ENCODE measurements around the gene GFRA1.

Gene GFRA1

GRCh38 chr10:116207690-116208089 is 65.3 kb downstream of the GFRA1 start:
- TF ChIP-seq, protein P1, sequence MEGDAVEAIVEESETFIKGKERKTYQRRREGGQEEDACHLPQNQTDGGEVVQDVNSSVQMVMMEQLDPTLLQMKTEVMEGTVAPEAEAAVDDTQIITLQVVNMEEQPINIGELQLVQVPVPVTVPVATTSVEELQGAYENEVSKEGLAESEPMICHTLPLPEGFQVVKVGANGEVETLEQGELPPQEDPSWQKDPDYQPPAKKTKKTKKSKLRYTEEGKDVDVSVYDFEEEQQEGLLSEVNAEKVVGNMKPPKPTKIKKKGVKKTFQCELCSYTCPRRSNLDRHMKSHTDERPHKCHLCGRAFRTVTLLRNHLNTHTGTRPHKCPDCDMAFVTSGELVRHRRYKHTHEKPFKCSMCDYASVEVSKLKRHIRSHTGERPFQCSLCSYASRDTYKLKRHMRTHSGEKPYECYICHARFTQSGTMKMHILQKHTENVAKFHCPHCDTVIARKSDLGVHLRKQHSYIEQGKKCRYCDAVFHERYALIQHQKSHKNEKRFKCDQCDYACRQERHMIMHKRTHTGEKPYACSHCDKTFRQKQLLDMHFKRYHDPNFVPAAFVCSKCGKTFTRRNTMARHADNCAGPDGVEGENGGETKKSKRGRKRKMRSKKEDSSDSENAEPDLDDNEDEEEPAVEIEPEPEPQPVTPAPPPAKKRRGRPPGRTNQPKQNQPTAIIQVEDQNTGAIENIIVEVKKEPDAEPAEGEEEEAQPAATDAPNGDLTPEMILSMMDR (IDR thresholded peaks at IDR 0.05; ENCODE audit: insufficient read depth, low read length, poor library complexity, severe bottlenecking), result no peak
- no peak for TF ChIP-seq EZH2phosphoT487 (conservative IDR thresholded peaks at IDR 0.05; ENCODE audit: low read length)
- Histone ChIP-seq H2AFZ (ENCODE audit: low read depth, low read length, severe bottlenecking) (no peak overlapping the region), H3K4me2 (ENCODE audit: low read depth, low read length, poor library complexity, severe bottlenecking) (no peak overlapping the region), H4K20me1 (ENCODE audit: low read depth, low read length) (no peaks in the 10 kb centered on the region), H3K27ac (ENCODE audit: low read depth, low read length) (no peak overlapping the region), H3K36me3 (ENCODE audit: low read length) (no peaks in the 10 kb centered on the region), H3K9ac (ENCODE audit: low read length) (no peak overlapping the region), H3F3A (ENCODE audit: insufficient read depth) (no peaks in the 10 kb centered on the region), H3K79me2 (ENCODE audit: insufficient read depth, low read length) (no peaks in the 10 kb centered on the region), H3K27me3 (ENCODE audit: low read length) (no peaks in the 10 kb centered on the region), H3K4me3 (ENCODE audit: insufficient read depth, low read length, poor library complexity, severe bottlenecking) (no peak overlapping the region), H3K9me2 (replicated peaks; ENCODE audit: insufficient read depth, low read length) (no peaks in the 10 kb centered on the region), H3K9me3 (ENCODE audit: insufficient read depth, low read length) (no peaks in the 10 kb centered on the region)

DNA sequence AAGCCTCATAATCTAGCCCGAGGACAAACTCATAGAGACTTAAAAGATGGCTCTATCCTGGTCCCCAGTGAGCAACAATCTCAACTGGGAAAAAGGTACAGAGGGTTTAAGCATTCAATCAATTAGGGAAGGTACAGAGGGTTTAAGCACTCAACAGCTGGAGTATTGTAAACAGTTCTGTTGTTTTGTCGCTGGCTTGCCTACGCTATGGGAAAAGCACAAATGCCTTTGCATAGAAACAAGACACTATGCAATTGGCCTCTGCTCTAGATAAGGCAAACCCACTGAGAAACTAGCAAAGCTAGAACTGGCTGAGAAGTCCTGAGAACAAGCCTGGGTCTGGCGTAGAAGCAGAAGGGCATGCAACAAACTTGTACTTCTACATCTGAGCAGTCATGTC is 69.3 kb downstream of the GFRA1 start:
- H3K4me2 ChIP-seq (ENCODE audit: low read depth, low read length, poor library complexity, severe bottlenecking), result no peak overlapping the region
- no peak for TF ChIP-seq EZH2phosphoT487 (conservative IDR thresholded peaks at IDR 0.05; ENCODE audit: low read length)
- TF ChIP-seq, protein P1 (IDR thresholded peaks at IDR 0.05; ENCODE audit: insufficient read depth, low read length, poor library complexity, severe bottlenecking), result no peak
- no peak overlapping the region for H3K27ac ChIP-seq (ENCODE audit: low read depth, low read length)
- no peak overlapping the region for H2AFZ ChIP-seq (ENCODE audit: low read depth, low read length, severe bottlenecking)
- H3F3A ChIP-seq (ENCODE audit: insufficient read depth), result no peaks in the 10 kb centered on the region
- H3K27me3 ChIP-seq (ENCODE audit: low read length), result no peaks in the 10 kb centered on the region
- H3K79me2 ChIP-seq (ENCODE audit: insufficient read depth, low read length), result no peaks in the 10 kb centered on the region
- H3K9me2 ChIP-seq (replicated peaks; ENCODE audit: insufficient read depth, low read length), result no peaks in the 10 kb centered on the region
- H3K9me3 ChIP-seq (ENCODE audit: insufficient read depth, low read length), result no peaks in the 10 kb centered on the region
- H3K4me3 ChIP-seq (ENCODE audit: insufficient read depth, low read length, poor library complexity, severe bottlenecking), result no peak overlapping the region
- no peak overlapping the region for H3K9ac ChIP-seq (ENCODE audit: low read length)
- no peaks in the 10 kb centered on the region for H3K36me3 ChIP-seq (ENCODE audit: low read length)
- H4K20me1 ChIP-seq (ENCODE audit: low read depth, low read length), result no peaks in the 10 kb centered on the region

- H3K27me3 ChIP-seq (ENCODE audit: low read length), result no peaks in the 10 kb centered on the region
- no peaks in the 10 kb centered on the region for H3K9me2 ChIP-seq (replicated peaks; ENCODE audit: insufficient read depth, low read length)
- no peaks in the 10 kb centered on the region for H3F3A ChIP-seq (ENCODE audit: insufficient read depth)
- H3K27ac ChIP-seq (ENCODE audit: low read depth, low read length), result no peak overlapping the region
- H2AFZ ChIP-seq (ENCODE audit: low read depth, low read length, severe bottlenecking), result no peak overlapping the region
- no peak overlapping the region for H3K9ac ChIP-seq (ENCODE audit: low read length)
- H3K4me2 ChIP-seq (ENCODE audit: low read depth, low read length, poor library complexity, severe bottlenecking), result no peak overlapping the region
- no peaks in the 10 kb centered on the region for H3K36me3 ChIP-seq (ENCODE audit: low read length)
- H3K4me3 ChIP-seq (ENCODE audit: insufficient read depth, low read length, poor library complexity, severe bottlenecking), result no peak overlapping the region
- TF ChIP-seq EZH2phosphoT487 (conservative IDR thresholded peaks at IDR 0.05; ENCODE audit: low read length), result no peak
- TF ChIP-seq, protein P1 (IDR thresholded peaks at IDR 0.05; ENCODE audit: insufficient read depth, low read length, poor library complexity, severe bottlenecking), result no peak
- no peaks in the 10 kb centered on the region for H3K9me3 ChIP-seq (ENCODE audit: insufficient read depth, low read length)
- H4K20me1 ChIP-seq (ENCODE audit: low read depth, low read length), result no peaks in the 10 kb centered on the region
- H3K79me2 ChIP-seq (ENCODE audit: insufficient read depth, low read length), result no peaks in the 10 kb centered on the region
These were observed 71.2 kb downstream of the GFRA1 start for GRCh38 chr10:116201670-116202430.
